Measurements from ENCODE around the gene IL21. TPM values are rescaled to one million over a fixed set of nuclear protein-coding genes. Genes with fewer than 3 reads are reported as not detected.

Gene IL21
- not detected for polyA plus RNA-seq (2013, experiment 1 of 2)
- not detected for polyA plus RNA-seq (2013, experiment 2 of 2)

- no peak within 1 kb of the TSS for H2AFZ ChIP-seq (ENCODE audit: low read length)
- H3K4ac ChIP-seq (ENCODE audit: low read length): no peak within 1 kb of the TSS
- no peak within 1 kb of the TSS for H2BK12ac ChIP-seq (ENCODE audit: low read length)
- H3K9me3 ChIP-seq (replicated peaks in 1 of 2; ENCODE audit: control insufficient read depth in 2 of 2, insufficient read depth in 1 of 2, low read depth in 1 of 2, low read length in 2 of 2): no peaks in the 10 kb centered on the region
- no peak within 1 kb of the TSS for H3K14ac ChIP-seq (ENCODE audit: low read length)
- H3K4me1 ChIP-seq (ENCODE audit: control insufficient read depth in 2 of 2, insufficient read depth in 1 of 2, low read depth in 1 of 2, low read length in 2 of 2): peaks cover 0 to 2% of the 10 kb centered on the region in 2 donors
- no peak within 1 kb of the TSS for H2AK5ac ChIP-seq (ENCODE audit: low read depth, low read length)
- H2BK120ac ChIP-seq (ENCODE audit: low read depth, low read length): no peak within 1 kb of the TSS
- no peak within 1 kb of the TSS for H3K4me2 ChIP-seq (ENCODE audit: insufficient read depth, low read length, poor library complexity, severe bottlenecking)
- no peak within 1 kb of the TSS for H3K23ac ChIP-seq (ENCODE audit: low read depth, low read length, poor library complexity)
- H3K18ac ChIP-seq (ENCODE audit: low read length): no peak within 1 kb of the TSS
- no peak within 1 kb of the TSS for H2BK5ac ChIP-seq (ENCODE audit: low read length)
- H3K27me3 ChIP-seq (ENCODE audit: control insufficient read depth in 3 of 3, insufficient read depth in 3 of 3, low read depth in 1 of 3, low read length in 3 of 3): no peaks in the 10 kb centered on the region
- H4K8ac ChIP-seq (ENCODE audit: low read depth, low read length): no peak within 1 kb of the TSS
- H3K9ac ChIP-seq (ENCODE audit: low read depth, low read length, poor library complexity): no peak within 1 kb of the TSS
- DNase-seq (ENCODE audit: low spot score): no peak
- H3K36me3 ChIP-seq (replicated peaks in 1 of 2; ENCODE audit: control insufficient read depth in 2 of 2, insufficient read depth in 2 of 2, low read length in 2 of 2): no peaks in the 10 kb centered on the region
- no peak within 1 kb of the TSS for H4K91ac ChIP-seq (ENCODE audit: low read depth, low read length, poor library complexity)
- no CpG with 5 or more reads among the region's 4 CpGs for WGBS, 2 donors (ENCODE audit: extremely low coverage in 2 of 2, insufficient read length in 2 of 2, insufficient replicate concordance in 1 of 2)
- no peak within 1 kb of the TSS for H3K4me3 ChIP-seq (ENCODE audit: low read length in 2 of 2)
- H3K79me1 ChIP-seq (ENCODE audit: low read depth, low read length): no peaks in the 10 kb centered on the region
- no peak within 1 kb of the TSS for H2BK15ac ChIP-seq (ENCODE audit: low read length)
- no peak within 1 kb of the TSS for H3K27ac ChIP-seq (replicated peaks; ENCODE audit: low read length)
These were observed at the start of gene IL21 for GRCh38 chr4:122621016-122621507. IL21 (minus strand) TSS chr4:122621066; CDS start chr4:122621011, 55 bp downstream.

DNA sequence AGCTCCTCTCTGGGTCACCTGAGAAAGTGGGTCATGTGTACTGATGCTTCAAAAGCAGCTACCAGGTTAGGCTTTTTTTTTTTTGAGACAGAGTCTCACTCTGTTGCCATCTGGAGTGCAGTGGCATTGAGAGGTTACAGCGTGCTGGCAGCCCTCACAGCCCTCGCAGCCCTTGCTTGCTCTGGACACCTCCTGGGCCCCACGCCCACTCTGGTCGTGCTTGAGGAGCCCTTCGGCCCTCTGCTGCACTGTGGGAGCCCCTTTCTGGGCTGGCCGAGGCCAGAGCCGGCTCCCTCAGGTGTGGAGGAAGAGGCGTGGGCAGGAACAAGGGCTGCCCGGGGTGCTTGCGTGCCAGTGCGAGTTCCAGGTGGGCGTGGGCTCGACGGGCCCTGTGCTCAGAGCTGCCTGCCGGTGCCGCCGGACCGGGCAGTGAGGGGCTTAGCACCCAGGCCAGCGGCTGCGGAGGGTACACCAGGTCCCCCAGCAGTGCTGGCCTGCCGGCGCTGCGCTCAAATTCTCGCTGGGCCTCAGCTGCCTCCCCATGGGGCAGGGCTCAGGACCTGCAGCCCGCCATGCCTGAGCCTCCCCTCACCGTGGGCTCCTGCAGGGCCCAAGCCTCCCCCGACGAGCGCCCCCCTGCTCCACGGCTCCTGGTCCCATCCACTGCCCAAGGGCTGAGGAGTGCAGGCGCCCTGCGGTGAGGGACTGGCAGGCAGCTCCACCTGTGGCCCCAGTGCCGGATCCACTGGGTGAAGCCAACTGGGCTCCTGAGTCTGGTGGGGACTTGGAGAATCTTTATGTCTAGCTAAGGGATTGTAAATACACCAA, 49.3 kb upstream of the IL21 start:
- no peak overlapping the region for H3K18ac ChIP-seq (ENCODE audit: low read length)
- no peaks in the 10 kb centered on the region for H3K9me3 ChIP-seq (replicated peaks in 1 of 2; ENCODE audit: control insufficient read depth in 2 of 2, insufficient read depth in 1 of 2, low read depth in 1 of 2, low read length in 2 of 2)
- H3K23ac ChIP-seq (ENCODE audit: low read depth, low read length, poor library complexity): no peak overlapping the region
- no peak overlapping the region for H4K91ac ChIP-seq (ENCODE audit: low read depth, low read length, poor library complexity)
- H2BK15ac ChIP-seq (ENCODE audit: low read length): peak overlapping the region; percentile 72
- H3K4ac ChIP-seq (ENCODE audit: low read length): no peak overlapping the region
- no peaks in the 10 kb centered on the region for H3K79me1 ChIP-seq (ENCODE audit: low read depth, low read length)
- H3K4me1 ChIP-seq (ENCODE audit: control insufficient read depth in 2 of 2, insufficient read depth in 1 of 2, low read depth in 1 of 2, low read length in 2 of 2): peaks cover 4 to 9% of the 10 kb centered on the region in 2 donors
- no peak overlapping the region for H3K14ac ChIP-seq (ENCODE audit: low read length)
- H2BK12ac ChIP-seq (ENCODE audit: low read length): no peak overlapping the region
- no peak overlapping the region for H2AK5ac ChIP-seq (ENCODE audit: low read depth, low read length)
- WGBS, 2 donors (ENCODE audit: extremely low coverage in 2 of 2, insufficient read length in 2 of 2, insufficient replicate concordance in 1 of 2): no CpG with 5 or more reads among the region's 33 CpGs
- H2AFZ ChIP-seq (ENCODE audit: low read length): no peak overlapping the region
- H2BK5ac ChIP-seq (ENCODE audit: low read length): no peak overlapping the region
- no peak overlapping the region for H3K4me3 ChIP-seq (ENCODE audit: low read length in 2 of 2)
- no peak overlapping the region for H3K9ac ChIP-seq (ENCODE audit: low read depth, low read length, poor library complexity)
- no peaks in the 10 kb centered on the region for H3K27me3 ChIP-seq (ENCODE audit: control insufficient read depth in 3 of 3, insufficient read depth in 3 of 3, low read depth in 1 of 3, low read length in 3 of 3)
- H2BK120ac ChIP-seq (ENCODE audit: low read depth, low read length): no peak overlapping the region
- H3K4me2 ChIP-seq (ENCODE audit: insufficient read depth, low read length, poor library complexity, severe bottlenecking): no peak overlapping the region
- no peaks in the 10 kb centered on the region for H3K36me3 ChIP-seq (replicated peaks in 1 of 2; ENCODE audit: control insufficient read depth in 2 of 2, insufficient read depth in 2 of 2, low read length in 2 of 2)
- no peak for DNase-seq (ENCODE audit: low spot score)
- no peak overlapping the region for H4K8ac ChIP-seq (ENCODE audit: low read depth, low read length)
- no peak overlapping the region for H3K27ac ChIP-seq (replicated peaks; ENCODE audit: low read length)

- H4K91ac ChIP-seq (ENCODE audit: low read depth, low read length, poor library complexity): no peak overlapping the region
- no peak for DNase-seq (ENCODE audit: low spot score)
- no peaks in the 10 kb centered on the region for H3K9me3 ChIP-seq (replicated peaks in 1 of 2; ENCODE audit: control insufficient read depth in 2 of 2, insufficient read depth in 1 of 2, low read depth in 1 of 2, low read length in 2 of 2)
- no peaks in the 10 kb centered on the region for H3K27me3 ChIP-seq (ENCODE audit: control insufficient read depth in 3 of 3, insufficient read depth in 3 of 3, low read depth in 1 of 3, low read length in 3 of 3)
- H4K8ac ChIP-seq (ENCODE audit: low read depth, low read length): no peak overlapping the region
- H3K4me3 ChIP-seq (ENCODE audit: low read length in 2 of 2): no peak overlapping the region
- no peak overlapping the region for H3K4ac ChIP-seq (ENCODE audit: low read length)
- H2AFZ ChIP-seq (ENCODE audit: low read length): peak overlapping the region; percentile 15
- no peak overlapping the region for H2BK120ac ChIP-seq (ENCODE audit: low read depth, low read length)
- no peak overlapping the region for H3K23ac ChIP-seq (ENCODE audit: low read depth, low read length, poor library complexity)
- WGBS, 2 donors (ENCODE audit: extremely low coverage in 2 of 2, insufficient read length in 2 of 2, insufficient replicate concordance in 1 of 2): no CpG with 5 or more reads among the region's 4 CpGs
- no peak overlapping the region for H3K27ac ChIP-seq (replicated peaks; ENCODE audit: low read length)
- no peak overlapping the region for H3K18ac ChIP-seq (ENCODE audit: low read length)
- peaks cover 4 to 5% of the 10 kb centered on the region in 2 donors for H3K4me1 ChIP-seq (ENCODE audit: control insufficient read depth in 2 of 2, insufficient read depth in 1 of 2, low read depth in 1 of 2, low read length in 2 of 2)
- no peak overlapping the region for H3K4me2 ChIP-seq (ENCODE audit: insufficient read depth, low read length, poor library complexity, severe bottlenecking)
- H3K36me3 ChIP-seq (replicated peaks in 1 of 2; ENCODE audit: control insufficient read depth in 2 of 2, insufficient read depth in 2 of 2, low read length in 2 of 2): no peaks in the 10 kb centered on the region
- H2BK12ac ChIP-seq (ENCODE audit: low read length): no peak overlapping the region
- no peak overlapping the region for H2BK5ac ChIP-seq (ENCODE audit: low read length)
- no peaks in the 10 kb centered on the region for H3K79me1 ChIP-seq (ENCODE audit: low read depth, low read length)
- H3K9ac ChIP-seq (ENCODE audit: low read depth, low read length, poor library complexity): no peak overlapping the region
- no peak overlapping the region for H2BK15ac ChIP-seq (ENCODE audit: low read length)
- no peak overlapping the region for H3K14ac ChIP-seq (ENCODE audit: low read length)
- H2AK5ac ChIP-seq (ENCODE audit: low read depth, low read length): no peak overlapping the region
These were observed 47.4 kb upstream of the IL21 start for GRCh38 chr4:122668241-122668640.

GRCh38 chr4:122666527-122667245, 45.8 kb upstream of the IL21 start:
- Histone ChIP-seq H3K36me3 (replicated peaks in 1 of 2; ENCODE audit: control insufficient read depth in 2 of 2, insufficient read depth in 2 of 2, low read length in 2 of 2) (no peaks in the 10 kb centered on the region), H2BK120ac (ENCODE audit: low read depth, low read length) (no peak overlapping the region), H3K14ac (ENCODE audit: low read length) (no peak overlapping the region), H3K27ac (replicated peaks; ENCODE audit: low read length) (no peak overlapping the region), H3K18ac (ENCODE audit: low read length) (no peak overlapping the region), H4K91ac (ENCODE audit: low read depth, low read length, poor library complexity) (no peak overlapping the region), H2BK12ac (ENCODE audit: low read length) (no peak overlapping the region), H3K4ac (ENCODE audit: low read length) (no peak overlapping the region), H3K9me3 (replicated peaks in 1 of 2; ENCODE audit: control insufficient read depth in 2 of 2, insufficient read depth in 1 of 2, low read depth in 1 of 2, low read length in 2 of 2) (no peaks in the 10 kb centered on the region), H2BK5ac (ENCODE audit: low read length) (no peak overlapping the region), H3K23ac (ENCODE audit: low read depth, low read length, poor library complexity) (no peak overlapping the region), H3K79me1 (ENCODE audit: low read depth, low read length) (no peaks in the 10 kb centered on the region), H3K4me2 (ENCODE audit: insufficient read depth, low read length, poor library complexity, severe bottlenecking) (no peak overlapping the region), H2AFZ (ENCODE audit: low read length) (no peak overlapping the region), H3K9ac (ENCODE audit: low read depth, low read length, poor library complexity) (no peak overlapping the region), H2AK5ac (ENCODE audit: low read depth, low read length) (no peak overlapping the region), H3K4me3 (ENCODE audit: low read length in 2 of 2) (no peak overlapping the region), H2BK15ac (ENCODE audit: low read length) (no peak overlapping the region), H3K27me3 (ENCODE audit: control insufficient read depth in 3 of 3, insufficient read depth in 3 of 3, low read depth in 1 of 3, low read length in 3 of 3) (no peaks in the 10 kb centered on the region), H4K8ac (ENCODE audit: low read depth, low read length) (no peak overlapping the region), H3K4me1 (ENCODE audit: control insufficient read depth in 2 of 2, insufficient read depth in 1 of 2, low read depth in 1 of 2, low read length in 2 of 2) (peaks cover 0 to 2% of the 10 kb centered on the region in 2 donors)
- WGBS, 2 donors (ENCODE audit: extremely low coverage in 2 of 2, insufficient read length in 2 of 2, insufficient replicate concordance in 1 of 2): no CpG with 5 or more reads among the region's 2 CpGs
- no peak for DNase-seq (ENCODE audit: low spot score)
